A549 (cell line): ENCODE measurements around the gene MAGI1. TPM values are rescaled to one million over a fixed set of nuclear protein-coding genes. Genes with fewer than 3 reads are reported as not detected.

ENCODE experiments used
- ATAC-seq, 2 experiments: fragments of 200-7000 bp in 1 of 2; fragments of >200 bp in 1 of 2; cut with Nextera tagmentation in 1 of 2; cut with Tn5 transposase in 1 of 2; 3 replicates each; pipeline versions ENCODE4 v1.8.0 to v1.9.1; 2018 to 2020; ENCODE audit warnings: mild to moderate bottlenecking in 1 of 2, moderate library complexity in 1 of 2
- CTCF ChIA-PET: fragments of 300-600 bp; sonication (Branson Sonifier 250); formaldehyde crosslinking; extraction: SDS; loops from one replicate; lab custom pipeline; 2021; ENCODE audit warnings: antibody characterized with exemption, inconsistent platforms; lab: Yijun Ruan, JAX
- POLR2A ChIA-PET: fragments of 350-600 bp; formaldehyde crosslinking; extraction: SDS; loops from one replicate; lab custom pipeline; 2021; ENCODE audit warnings: antibody characterized with exemption, inconsistent platforms; lab: Yijun Ruan, JAX
- DNase-seq, 2 experiments: peaks; one replicate each; pipeline versions ENCODE4 v3.0.0 to v3.0.0-alpha.2; 2011 to 2016; ENCODE audit warnings: low read depth in 1 of 2, low spot score in 1 of 2
- FAIRE-seq: peaks from 2 replicates; lab custom pipeline; 2011; peaks lifted over from hg19 to GRCh38; lab: Jason Lieb, UNC
- H3K27ac ChIP-seq, 2 experiments: fragments of >200 bp; sonication (Bioruptor Twin); formaldehyde crosslinking; 3 replicates each; pipeline ENCODE4 v1.5.1; 2016 to 2017
- H3K4me1 ChIP-seq: fragments of >200 bp; sonication (Bioruptor Twin); formaldehyde crosslinking; 3 replicates; pipeline ENCODE4 v1.6.1; 2016
- H3K4me2 ChIP-seq: fragments of >200 bp; sonication (Bioruptor Twin); formaldehyde crosslinking; 3 replicates; pipeline ENCODE4 v1.6.1; 2016
- H3K4me3 ChIP-seq: fragments of >200 bp; sonication (Bioruptor Twin); formaldehyde crosslinking; 3 replicates; pipeline ENCODE4 v1.5.1; 2016
- H3K9me3 ChIP-seq: fragments of >200 bp; sonication (Bioruptor Twin); formaldehyde crosslinking; 3 replicates; pipeline ENCODE4 v1.6.1; 2016
- ATOH8 ChIP-seq: fragments of 250-450 bp; sonication (Bioruptor Pico); IDR thresholded peaks from 2 replicates; pipeline ENCODE4 v1.5.0; 2020; ENCODE audit warnings: low read depth, mild to moderate bottlenecking, moderate library complexity
- BCL3 ChIP-seq: fragments of >200 bp; sonication (Bioruptor Twin); formaldehyde crosslinking; IDR thresholded peaks from 3 replicates; pipeline ENCODE4 v1.6.1; 2016
- CBX2 ChIP-seq: fragments of 200-600 bp; sonication (generic); IDR thresholded peaks from 2 replicates; pipeline ENCODE4 v1.6.1; 2016; ENCODE audit warnings: low read depth, mild to moderate bottlenecking, borderline replicate concordance
- CHD4 ChIP-seq: fragments of 200-600 bp; sonication (generic); IDR thresholded peaks from 2 replicates; pipeline ENCODE4 v1.6.1; 2016; ENCODE audit warnings: antibody characterized with exemption, mild to moderate bottlenecking, borderline replicate concordance
- EP300 ChIP-seq, 2 experiments: fragments of >200 bp; sonication (Bioruptor Twin); formaldehyde crosslinking; IDR thresholded peaks; 2 replicates in 1 of 2; 3 replicates in 1 of 2; pipeline ENCODE4 v1.6.1; 2016 to 2017
- ESRRA ChIP-seq: fragments of 150-350 bp; IDR thresholded peaks from 2 replicates; pipeline ENCODE4 v1.6.1; 2014; ENCODE audit warnings: mild to moderate bottlenecking, low read length, borderline replicate concordance
- FOSB ChIP-seq: fragments of 250-450 bp; sonication (Bioruptor Pico); IDR thresholded peaks from 2 replicates; pipeline ENCODE4 v1.5.0; 2020; ENCODE audit warnings: mild to moderate bottlenecking, moderate library complexity
- FOSL2 ChIP-seq, 2 experiments: fragments of 450-650 bp in 1 of 2; fragments of >200 bp in 1 of 2; sonication (Bioruptor Twin) in 1 of 2; formaldehyde crosslinking; IDR thresholded peaks; 2 replicates each; pipeline versions ENCODE4 v1.5.0 to v1.6.1; 2016 to 2020; ENCODE audit warnings: mild to moderate bottlenecking in 1 of 2, moderate library complexity in 1 of 2
- HES2 ChIP-seq: fragments of >200 bp; sonication (Bioruptor Twin); formaldehyde crosslinking; IDR thresholded peaks from 2 replicates; pipeline ENCODE4 v1.6.1; 2016
- HEYL ChIP-seq: fragments of 250-450 bp; sonication (Bioruptor Pico); IDR thresholded peaks from 2 replicates; pipeline ENCODE4 v1.8.0; 2021; ENCODE audit warnings: mild to moderate bottlenecking, moderate library complexity
- HMGXB4 ChIP-seq: fragments of 250-450 bp; sonication (Bioruptor Pico); IDR thresholded peaks from 2 replicates; pipeline ENCODE4 v1.5.0; 2021; ENCODE audit warnings: mild to moderate bottlenecking, moderate library complexity, borderline replicate concordance
- HOXB5 ChIP-seq: fragments of 250-450 bp; sonication (Bioruptor Pico); IDR thresholded peaks from 2 replicates; pipeline ENCODE4 v1.5.0; 2020; ENCODE audit warnings: mild to moderate bottlenecking, moderate library complexity
- JUNB ChIP-seq: fragments of >200 bp; sonication (Bioruptor Twin); formaldehyde crosslinking; IDR thresholded peaks from 2 replicates; pipeline ENCODE4 v1.6.1; 2016
- KDM1A ChIP-seq: fragments of 200-600 bp; sonication (generic); IDR thresholded peaks from 2 replicates; pipeline ENCODE4 v1.6.1; 2016; ENCODE audit warnings: low read depth, mild to moderate bottlenecking
- KDM5A ChIP-seq: fragments of 200-600 bp; sonication (generic); IDR thresholded peaks from 2 replicates; pipeline ENCODE4 v1.6.1; 2016; ENCODE audit warnings: antibody characterized with exemption, mild to moderate bottlenecking
- MAFK ChIP-seq: fragments of 450-650 bp; IDR thresholded peaks from 2 replicates; pipeline ENCODE4 v1.6.1; 2014; ENCODE audit not compliant: partially characterized antibody
- MAX ChIP-seq: IDR thresholded peaks from 2 replicates; pipeline ENCODE4 v1.6.1; 2012
- NPAS2 ChIP-seq: fragments of 250-450 bp; sonication (Bioruptor Pico); IDR thresholded peaks from 2 replicates; pipeline ENCODE4 v1.8.0; 2022; ENCODE audit warnings: mild to moderate bottlenecking, moderate library complexity, borderline replicate concordance
- NR3C1 ChIP-seq: fragments of >200 bp; sonication (Bioruptor Twin); formaldehyde crosslinking; IDR thresholded peaks from 3 replicates; pipeline ENCODE4 v1.6.1; 2017
- PHF8 ChIP-seq: fragments of 200-600 bp; sonication (generic); IDR thresholded peaks from 2 replicates; pipeline ENCODE4 v1.6.1; 2016; ENCODE audit warnings: low read depth, mild to moderate bottlenecking, antibody characterized with exemption, moderate library complexity, borderline replicate concordance
- POLR2AphosphoS2 ChIP-seq: conservative IDR thresholded peaks from 2 replicates; pipeline ENCODE4 v1.6.1; 2012; ENCODE audit warnings: low read length, improper control_type of control experiment, inconsistent platforms
- REST ChIP-seq: fragments of 200-600 bp; sonication (generic); IDR thresholded peaks from 2 replicates; pipeline ENCODE4 v1.6.1; 2016; ENCODE audit warnings: antibody characterized with exemption, mild to moderate bottlenecking, moderate library complexity
- SMC3 ChIP-seq: fragments of >200 bp; sonication (Bioruptor Twin); formaldehyde crosslinking; IDR thresholded peaks from 3 replicates; pipeline ENCODE4 v1.6.1; 2018; ENCODE audit warnings: inconsistent platforms
- TFCP2L1 ChIP-seq: fragments of 250-450 bp; sonication (Bioruptor Pico); IDR thresholded peaks from 2 replicates; pipeline ENCODE4 v1.5.0; 2021; ENCODE audit warnings: mild to moderate bottlenecking
- USF2 ChIP-seq: fragments of 450-650 bp; IDR thresholded peaks from 2 replicates; pipeline ENCODE4 v1.6.1; 2014; ENCODE audit warnings: antibody characterized with exemption
- whole genome bisulfite sequencing: methylation state at CpG from one replicate; pipeline ENCODE4 v1.1.6; 2017; ENCODE audit errors: missing lambda C conversion rate; 5-methylcytosine and 5-hydroxymethylcytosine counted together
- polyA plus RNA-seq, 4 experiments: library from polyadenylated mRNA; depleted of rRNA in 3 of 4; stranded (reverse); fragments of >200 nt; fragmentation: RNase III in 1 of 4; extraction: RNeasy Plus Mini Kit Qiagen cat#74134 plus additional on column Dnase treatment in 1 of 4; gene quantifications; 2 replicates in 3 of 4; 3 replicates in 1 of 4; pipeline ENCODE4 v1.2.3, GENCODE V29; 2011 to 2017

The MAGI1 gene
- polyA plus RNA-seq, 2 of the 4 experiments (the other 2 are of a cell fraction) = 4.7 to 6.6 TPM

GRCh38 chr3:65605876-65606432 is 432.8 kb downstream of the MAGI1 start:
- 64% methylated on average over 5 of the region's 5 CpGs for WGBS
- ChIA-PET POLR2A (no interaction called here), CTCF (no interaction called here)
- Histone ChIP-seq H3K4me2 (no peak overlapping the region), H3K27ac (no peak overlapping the region), H3K4me3 (no peak overlapping the region), H3K9me3 (no peaks in the 10 kb centered on the region), H3K4me1 (no peaks in the 10 kb centered on the region)
- ATAC-seq = no peak
- TF ChIP-seq MAFK (no peak), EP300 (IDR thresholded peaks at IDR 0.05) (no peak), HOXB5 (CRISPR knock-in tag) (no peak), NR3C1 (no peak), KDM1A (no peak), HEYL (CRISPR knock-in tag) (no peak), POLR2AphosphoS2 (no peak), ESRRA (no peak), FOSL2 (IDR thresholded peaks at IDR 0.05) (no peak), FOSL2 (CRISPR knock-in tag; IDR thresholded peaks at IDR 0.05) (no peak), TFCP2L1 (CRISPR knock-in tag) (no peak), MAX (no peak), SMC3 (no peak), JUNB (no peak), NPAS2 (CRISPR knock-in tag) (no peak)
- no peak for DNase-seq
- no peak for FAIRE-seq

- TF ChIP-seq HES2 (no peak), FOSB (CRISPR knock-in tag) (no peak)
- ATAC-seq = no peak
- 74% methylated on average over 3 of the region's 3 CpGs for WGBS
- no peak for DNase-seq
- POLR2A ChIA-PET = no interaction called here
- no peaks in the 10 kb centered on the region for H3K4me1 ChIP-seq
- no peak overlapping the region for H3K4me2 ChIP-seq
- H3K27ac ChIP-seq = no peak overlapping the region
- CTCF ChIA-PET = interaction anchor here (0.9 kb wide), 1 partner anchor 66 kb away, joined by 6 read pairs; no protein-coding TSS in a partner anchor
- H3K4me3 ChIP-seq = no peak overlapping the region
- FAIRE-seq = no peak
- H3K9me3 ChIP-seq = no peaks in the 10 kb centered on the region
Measured at GRCh38 chr3:65604863-65605526, 433.7 kb downstream of the MAGI1 start.

- ChIA-PET POLR2A (no interaction called here), CTCF (no interaction called here)
- no peak overlapping the region for H3K4me2 ChIP-seq
- H3K4me1 ChIP-seq = no peaks in the 10 kb centered on the region
- no peak for FAIRE-seq
- no peak overlapping the region for H3K27ac ChIP-seq
- 58% methylated on average over 4 of the region's 4 CpGs for WGBS
- no peak for DNase-seq
- ATAC-seq = no peak
- H3K4me3 ChIP-seq = no peak overlapping the region
- H3K9me3 ChIP-seq = no peaks in the 10 kb centered on the region
- no peak for TF ChIP-seq REST
- no peak for TF ChIP-seq HMGXB4 (CRISPR knock-in tag)
- no peak for TF ChIP-seq KDM5A
- TF ChIP-seq CHD4 = no peak
- TF ChIP-seq CBX2 = no peak
- TF ChIP-seq ATOH8 = no peak
- TF ChIP-seq USF2 = no peak
- TF ChIP-seq MAFK = no peak
- no peak for TF ChIP-seq JUNB
- TF ChIP-seq BCL3 = no peak
- TF ChIP-seq PHF8 = no peak
Measured at GRCh38 chr3:65603631-65604030, 435.1 kb downstream of the MAGI1 start.
